ENCODE measurements around the gene GRID1.

- TF ChIP-seq ZNF350 (tag by site-specific recombination; IDR thresholded peaks at IDR 0.05) (no peak), SETDB1 (IDR thresholded peaks at IDR 0.05; ENCODE audit: insufficient read length, low read length) (no peak), ZNF639 (tag by site-specific recombination; IDR thresholded peaks at IDR 0.05) (no peak)
These were observed 1.1 kb downstream of the GRID1 start for GRCh38 chr10:86365346-86366032.
